ENCODE measurements around the gene MTHFD1L. TPM values are rescaled to one million over a fixed set of nuclear protein-coding genes. Genes with fewer than 3 reads are reported as not detected.

The MTHFD1L gene
- total RNA-seq, 4 donors from 2014 or later: 4.1 to 19.9 (median 16.6) TPM

- intact Hi-C loops (cut with DNase I; ENCODE audit: low total_unique reads): no loop called here
- no peak for DNase-seq
These were observed 236.6 kb downstream of the MTHFD1L start for GRCh38 chr6:151101816-151102694.

GRCh38 chr6:151103266-151103665 is 237.8 kb downstream of the MTHFD1L start:
- Histone ChIP-seq H3K4me3 (no peak overlapping the region), H3K4me1 (no peaks in the 10 kb centered on the region), H3K27ac (no peak overlapping the region), H3K36me3 (no peaks in the 10 kb centered on the region), H3K27me3 (no peaks in the 10 kb centered on the region), H3K9me3 (no peaks in the 10 kb centered on the region)
- TF ChIP-seq POLR2A (IDR thresholded peaks at IDR 0.05) (no peak), CTCF (IDR thresholded peaks at IDR 0.05) (no peak)
- intact Hi-C loops (cut with DNase I; ENCODE audit: low total_unique reads): no loop called here
- DNase-seq: no peak

More at GRCh38 chr6:151101816-151102694, 236.6 kb downstream of the MTHFD1L start:
- H3K9me3 ChIP-seq: no peaks in the 10 kb centered on the region
- no peaks in the 10 kb centered on the region for H3K4me1 ChIP-seq
- H3K27ac ChIP-seq: peak overlapping the region; percentile 57 to 70
- no peaks in the 10 kb centered on the region for H3K27me3 ChIP-seq
- H3K4me3 ChIP-seq: no peak overlapping the region
- TF ChIP-seq POLR2A (IDR thresholded peaks at IDR 0.05) (no peak), CTCF (IDR thresholded peaks at IDR 0.05) (no peak)
- H3K36me3 ChIP-seq: no peaks in the 10 kb centered on the region

- H3K27ac ChIP-seq: no peak overlapping the region
- TF ChIP-seq POLR2A (IDR thresholded peaks at IDR 0.05) (no peak), CTCF (IDR thresholded peaks at IDR 0.05) (no peak)
- no peak overlapping the region for H3K4me3 ChIP-seq
- DNase-seq: no peak
- H3K4me1 ChIP-seq: no peaks in the 10 kb centered on the region
- H3K9me3 ChIP-seq: no peaks in the 10 kb centered on the region
- intact Hi-C loops (cut with DNase I; ENCODE audit: low total_unique reads): no loop called here
- H3K27me3 ChIP-seq: no peaks in the 10 kb centered on the region
- H3K36me3 ChIP-seq: no peaks in the 10 kb centered on the region
These were observed 242.5 kb downstream of the MTHFD1L start for GRCh38 chr6:151107897-151108427.

GRCh38 chr6:151108548-151108947 is 243.0 kb downstream of the MTHFD1L start:
- H3K27me3 ChIP-seq: no peaks in the 10 kb centered on the region
- intact Hi-C loops (cut with DNase I; ENCODE audit: low total_unique reads): no loop called here
- H3K27ac ChIP-seq: no peak overlapping the region
- no peak for DNase-seq
- H3K36me3 ChIP-seq: no peaks in the 10 kb centered on the region
- TF ChIP-seq POLR2A (IDR thresholded peaks at IDR 0.05) (no peak), CTCF (IDR thresholded peaks at IDR 0.05) (no peak)
- no peaks in the 10 kb centered on the region for H3K4me1 ChIP-seq
- H3K4me3 ChIP-seq: no peak overlapping the region
- no peaks in the 10 kb centered on the region for H3K9me3 ChIP-seq

GRCh38 chr6:151109361-151109760 is 243.9 kb downstream of the MTHFD1L start:
- H3K36me3 ChIP-seq: no peaks in the 10 kb centered on the region
- no peak for DNase-seq
- H3K4me1 ChIP-seq: no peaks in the 10 kb centered on the region
- no peak overlapping the region for H3K27ac ChIP-seq
- H3K9me3 ChIP-seq: no peaks in the 10 kb centered on the region
- intact Hi-C loops (cut with DNase I; ENCODE audit: low total_unique reads): no loop called here
- TF ChIP-seq POLR2A (IDR thresholded peaks at IDR 0.05) (no peak), CTCF (IDR thresholded peaks at IDR 0.05) (no peak)
- no peaks in the 10 kb centered on the region for H3K27me3 ChIP-seq
- no peak overlapping the region for H3K4me3 ChIP-seq
